ENCODE results near the gene SOCS3. TPM values are rescaled to one million over a fixed set of nuclear protein-coding genes. Genes with fewer than 3 reads are reported as not detected.
A peak's percentile ranks its signal among the peaks of the same experiment; 100 is the strongest.

Gene SOCS3
- total and polyA plus RNA-seq, 2 experiments from 2014 or later, result 31.2 to 50.6 TPM

DNA sequence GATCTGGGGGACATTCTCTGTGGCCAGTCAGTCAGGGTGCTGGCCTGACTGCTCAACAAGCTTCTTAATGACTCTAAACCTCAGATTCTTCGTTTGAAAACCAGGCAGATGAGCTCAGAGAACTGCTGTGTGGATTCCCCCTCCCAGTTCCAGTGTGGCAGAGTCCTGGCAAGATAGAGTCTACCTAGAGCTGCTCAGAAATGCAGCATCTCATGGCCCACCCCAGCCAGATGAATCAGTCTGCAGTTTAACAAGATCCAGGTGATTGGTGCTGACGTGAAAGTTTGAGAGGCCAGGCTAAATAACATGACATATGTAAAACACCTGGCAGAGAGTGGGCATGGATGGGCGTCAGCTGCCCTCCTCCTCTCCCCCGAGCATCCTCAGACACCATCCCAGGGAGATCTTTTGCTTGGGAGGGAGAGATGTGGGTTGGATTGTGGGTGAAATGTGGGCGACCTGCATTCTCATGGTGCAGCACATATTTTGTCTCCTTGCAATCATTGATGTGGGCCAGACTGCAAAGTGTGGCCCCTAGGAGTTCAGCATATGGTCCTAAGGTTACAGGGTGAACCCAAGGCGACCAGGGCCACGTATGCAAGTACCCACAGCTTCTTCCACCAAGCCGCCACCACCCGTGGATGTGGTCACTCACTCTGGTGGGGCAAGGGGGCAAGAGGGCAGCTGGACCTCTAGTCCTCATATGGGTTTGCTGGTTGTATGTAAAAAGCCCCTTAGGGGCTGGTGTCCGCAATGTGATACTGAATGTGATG lies 19.5 kb downstream of the SOCS3 start:
- H3K4me1 ChIP-seq (ENCODE audit: insufficient read depth), result peaks cover 32% of the 10 kb centered on the region
- H3K27ac ChIP-seq, result no peak overlapping the region
- no peaks in the 10 kb centered on the region for H4K20me1 ChIP-seq (ENCODE audit: insufficient read depth)
- no peak overlapping the region for H3K4me2 ChIP-seq (ENCODE audit: unreplicated experiment)
- in situ Hi-C loops (cut with MboI), result no loop called here
- H3K36me3 ChIP-seq (ENCODE audit: low read depth), result no peaks in the 10 kb centered on the region
- TF ChIP-seq EZH2 (IDR thresholded peaks at IDR 0.05; ENCODE audit: insufficient read depth, poor library complexity, severe bottlenecking) (no peak), EZH2phosphoT487 (IDR thresholded peaks at IDR 0.05; ENCODE audit: insufficient read depth, low read depth) (no peak)
- no peak overlapping the region for H3K4me3 ChIP-seq
- DNase-seq, result peak; percentile 42
- H3F3A ChIP-seq (ENCODE audit: insufficient read depth), result peaks cover 27% of the 10 kb centered on the region
- no peaks in the 10 kb centered on the region for H3K79me2 ChIP-seq (ENCODE audit: insufficient read depth)
- H2AFZ ChIP-seq, result no peak overlapping the region
- 68 to 70% methylated on average over 10 of the region's 10 CpGs for WGBS, 2 experiments (ENCODE audit: low coverage in 1 of 2, low lambda C conversion rate in 2 of 2, missing lambda C conversion rate in 2 of 2)
- H3K9me2 ChIP-seq (ENCODE audit: insufficient read depth), result no peaks in the 10 kb centered on the region
- no peaks in the 10 kb centered on the region for H3K27me3 ChIP-seq (replicated peaks; ENCODE audit: insufficient read depth)
- no peaks in the 10 kb centered on the region for H3K9me3 ChIP-seq (ENCODE audit: low read depth)
- no peak overlapping the region for H3K9ac ChIP-seq

DNA sequence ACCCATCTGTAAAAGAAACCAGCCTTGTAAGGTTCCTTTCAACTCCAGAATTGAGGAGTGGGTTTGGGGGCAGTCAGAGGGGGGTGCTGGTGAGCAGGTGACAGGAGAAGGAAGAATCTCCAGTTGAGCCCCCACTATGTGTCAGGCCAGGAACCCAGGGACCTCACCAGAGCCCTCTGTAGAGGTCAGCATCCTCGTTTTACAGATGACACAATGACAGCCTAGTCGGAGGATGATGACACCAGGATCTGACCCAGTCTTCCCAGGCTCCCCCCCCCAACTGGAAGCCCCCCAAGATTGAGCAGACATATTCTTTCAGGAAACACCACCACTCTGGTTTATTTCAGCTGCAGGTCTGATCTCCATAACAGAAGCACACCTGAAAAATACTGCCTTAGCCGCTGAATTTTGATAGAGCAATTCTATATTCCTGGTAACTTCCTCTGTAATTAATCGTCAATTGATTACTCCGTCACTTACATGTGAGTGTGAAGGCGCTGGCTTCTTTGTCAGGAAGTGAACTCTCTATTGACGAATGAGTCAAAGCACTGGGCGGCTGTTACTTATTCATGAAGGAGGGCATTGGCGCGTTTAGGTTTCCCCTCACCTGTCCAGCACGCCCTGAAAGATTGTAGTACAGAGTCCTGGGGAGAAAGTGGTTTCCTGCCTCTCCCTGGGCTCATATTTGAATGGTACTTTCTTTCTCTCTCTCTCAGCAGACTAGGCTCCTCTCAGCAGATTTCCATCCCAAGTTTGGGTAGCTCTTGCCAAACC lies 21.2 kb downstream of the SOCS3 start:
- WGBS, 2 experiments (ENCODE audit: low coverage in 1 of 2, low lambda C conversion rate in 2 of 2, missing lambda C conversion rate in 2 of 2), result 72 to 79% methylated on average over 11 of the region's 11 CpGs
- DNase-seq, result no peak
- Histone ChIP-seq H3F3A (ENCODE audit: insufficient read depth) (peaks cover 35% of the 10 kb centered on the region), H3K27ac (peak overlapping the region; percentile 93), H3K4me1 (ENCODE audit: insufficient read depth) (peaks cover 44% of the 10 kb centered on the region), H3K9me2 (ENCODE audit: insufficient read depth) (no peaks in the 10 kb centered on the region), H4K20me1 (ENCODE audit: insufficient read depth) (no peaks in the 10 kb centered on the region), H3K36me3 (ENCODE audit: low read depth) (no peaks in the 10 kb centered on the region), H3K79me2 (ENCODE audit: insufficient read depth) (no peaks in the 10 kb centered on the region), H3K9ac (no peak overlapping the region), H3K27me3 (replicated peaks; ENCODE audit: insufficient read depth) (no peaks in the 10 kb centered on the region), H3K4me3 (no peak overlapping the region), H3K9me3 (ENCODE audit: low read depth) (no peaks in the 10 kb centered on the region), H3K4me2 (ENCODE audit: unreplicated experiment) (no peak overlapping the region), H2AFZ (no peak overlapping the region)
- TF ChIP-seq EZH2 (IDR thresholded peaks at IDR 0.05; ENCODE audit: insufficient read depth, poor library complexity, severe bottlenecking) (no peak), EZH2phosphoT487 (IDR thresholded peaks at IDR 0.05; ENCODE audit: insufficient read depth, low read depth) (no peak)
- in situ Hi-C loops (cut with MboI), result no loop called here

DNA sequence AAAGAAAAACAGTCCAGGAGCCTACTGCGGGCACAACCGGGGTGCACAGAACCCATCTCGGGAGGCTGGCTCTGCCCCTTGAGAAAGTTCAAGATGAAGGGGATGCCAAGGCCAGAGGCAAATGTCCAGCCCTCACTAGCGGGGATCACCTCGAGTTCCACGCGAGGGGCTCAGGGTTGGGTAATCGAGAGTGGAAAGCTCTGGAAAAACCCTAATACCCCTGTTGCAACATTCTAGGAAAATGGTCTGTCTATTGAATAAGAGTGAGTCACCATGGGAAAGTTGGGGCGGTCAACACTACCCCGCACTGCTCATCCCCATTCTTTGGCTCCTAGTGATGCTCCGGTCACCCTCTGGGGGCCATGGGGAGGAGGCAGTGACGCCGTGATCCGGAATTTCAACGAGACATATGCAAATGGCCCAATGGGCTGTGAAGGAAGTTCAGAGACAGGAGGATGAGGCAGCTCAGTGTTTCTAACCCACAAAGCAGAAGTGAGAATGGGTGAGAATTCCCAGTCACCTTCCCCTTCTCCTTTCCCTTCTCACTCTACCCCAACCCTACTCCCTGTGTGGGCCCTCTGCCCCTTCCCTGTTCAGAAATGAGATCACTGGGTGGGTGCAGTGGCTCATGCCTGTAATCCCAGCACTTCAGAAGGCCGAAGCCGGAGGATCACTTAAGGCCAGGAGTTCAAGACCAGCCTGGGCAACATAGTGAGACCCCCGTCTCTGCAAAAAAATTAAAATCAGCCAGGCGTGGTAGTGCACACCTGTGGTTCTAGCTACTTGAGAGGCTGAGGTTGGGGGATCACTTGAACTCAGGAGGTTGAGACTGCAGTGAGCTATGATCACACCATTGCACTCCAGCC lies 22.4 kb downstream of the SOCS3 start:
- TF ChIP-seq EZH2phosphoT487 (IDR thresholded peaks at IDR 0.05; ENCODE audit: insufficient read depth, low read depth) (no peak), EZH2 (IDR thresholded peaks at IDR 0.05; ENCODE audit: insufficient read depth, poor library complexity, severe bottlenecking) (no peak)
- H3K27me3 ChIP-seq (replicated peaks; ENCODE audit: insufficient read depth), result no peaks in the 10 kb centered on the region
- H3K4me2 ChIP-seq (ENCODE audit: unreplicated experiment), result peak overlapping the region; percentile 60
- DNase-seq, result peak; percentile 98
- peaks cover 31% of the 10 kb centered on the region for H3F3A ChIP-seq (ENCODE audit: insufficient read depth)
- peaks cover 39% of the 10 kb centered on the region for H3K4me1 ChIP-seq (ENCODE audit: insufficient read depth)
- H3K79me2 ChIP-seq (ENCODE audit: insufficient read depth), result no peaks in the 10 kb centered on the region
- H3K4me3 ChIP-seq, result no peak overlapping the region
- 35 to 44% methylated on average over 15 to 19 of the region's 19 CpGs for WGBS, 2 experiments (ENCODE audit: low coverage in 1 of 2, low lambda C conversion rate in 2 of 2, missing lambda C conversion rate in 2 of 2)
- no peaks in the 10 kb centered on the region for H3K9me3 ChIP-seq (ENCODE audit: low read depth)
- H3K36me3 ChIP-seq (ENCODE audit: low read depth), result no peaks in the 10 kb centered on the region
- H4K20me1 ChIP-seq (ENCODE audit: insufficient read depth), result no peaks in the 10 kb centered on the region
- peak overlapping the region; percentile 93 for H3K27ac ChIP-seq
- H3K9ac ChIP-seq, result peak overlapping the region; percentile 74
- in situ Hi-C loops (cut with MboI), result no loop called here
- H2AFZ ChIP-seq, result 0 out of 2 replicates have a peak overlapping the region, but pooled peaks have one; percentile 2
- H3K9me2 ChIP-seq (ENCODE audit: insufficient read depth), result no peaks in the 10 kb centered on the region

DNA sequence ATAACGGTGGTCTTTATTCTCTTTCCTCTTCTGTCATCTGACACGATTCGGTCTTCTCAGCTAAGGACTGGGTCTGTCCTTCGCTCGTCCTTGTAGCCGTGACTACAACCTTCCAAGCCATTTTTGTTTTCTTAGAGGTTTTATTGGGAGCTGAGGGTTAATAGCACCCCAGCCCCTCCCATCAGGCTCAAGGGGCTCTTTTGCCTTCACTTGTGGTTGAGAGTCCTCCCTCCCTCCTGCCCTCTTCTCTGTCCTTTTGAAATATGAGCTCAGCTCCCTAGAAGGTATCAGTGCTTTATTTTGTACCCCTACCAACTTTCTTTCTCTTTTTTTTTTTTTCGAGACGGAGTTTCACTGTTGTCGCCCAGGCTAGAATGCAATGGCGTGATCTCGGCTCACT lies 24.7 kb downstream of the SOCS3 start:
- no peaks in the 10 kb centered on the region for H4K20me1 ChIP-seq (ENCODE audit: insufficient read depth)
- no peak overlapping the region for H2AFZ ChIP-seq
- H3K9ac ChIP-seq, result peak overlapping the region; percentile 73
- in situ Hi-C loops (cut with MboI), result no loop called here
- H3K4me2 ChIP-seq (ENCODE audit: unreplicated experiment), result no peak overlapping the region
- H3K36me3 ChIP-seq (ENCODE audit: low read depth), result no peaks in the 10 kb centered on the region
- peaks cover 37% of the 10 kb centered on the region for H3K4me1 ChIP-seq (ENCODE audit: insufficient read depth)
- no peaks in the 10 kb centered on the region for H3K27me3 ChIP-seq (replicated peaks; ENCODE audit: insufficient read depth)
- no peak overlapping the region for H3K4me3 ChIP-seq
- H3K9me3 ChIP-seq (ENCODE audit: low read depth), result no peaks in the 10 kb centered on the region
- H3K27ac ChIP-seq, result peak overlapping the region; percentile 91
- peaks cover 31% of the 10 kb centered on the region for H3F3A ChIP-seq (ENCODE audit: insufficient read depth)
- H3K9me2 ChIP-seq (ENCODE audit: insufficient read depth), result no peaks in the 10 kb centered on the region
- no peaks in the 10 kb centered on the region for H3K79me2 ChIP-seq (ENCODE audit: insufficient read depth)
- DNase-seq, result no peak
- TF ChIP-seq EZH2phosphoT487 (IDR thresholded peaks at IDR 0.05; ENCODE audit: insufficient read depth, low read depth) (no peak), EZH2 (IDR thresholded peaks at IDR 0.05; ENCODE audit: insufficient read depth, poor library complexity, severe bottlenecking) (no peak)
- 95 to 98% methylated on average over 10 to 11 of the region's 11 CpGs for WGBS, 2 experiments (ENCODE audit: low coverage in 1 of 2, low lambda C conversion rate in 2 of 2, missing lambda C conversion rate in 2 of 2)
